SK-N-SH treated with all-trans-retinoic acid at 6 μM for 48 hours (cell line): Measurements from ENCODE around the gene UNC5C.

Experiments used
- TOX ChIP-seq: fragments of 250-450 bp; sonication (Bioruptor Pico); IDR thresholded peaks from 2 replicates; pipeline ENCODE4 v1.8.0; 2021; ENCODE audit warnings: mild to moderate bottlenecking, moderate library complexity, borderline replicate concordance
- ZNF565 ChIP-seq: fragments of 450-650 bp; formaldehyde crosslinking; conservative IDR thresholded peaks from 2 replicates; pipeline ENCODE4 v1.5.0; 2020; ENCODE audit warnings: low read depth, mild to moderate bottlenecking, moderate library complexity

GRCh38 chr4:95170176-95170575 is 378.6 kb downstream of the UNC5C start:
- TF ChIP-seq ZNF565 (CRISPR knock-in tag) (no peak), TOX (CRISPR knock-in tag) (no peak)
